IPS DF 4.7 (cell line): Measurements from ENCODE around the gene PGGHG.
"Not testable (repeated sequence)": the region's sequence is repeated elsewhere in the genome, so short reads cannot be mapped to it uniquely, and the experiment has no call there.

Experiments
- DNase-seq: peaks from one replicate; pipeline ENCODE4 v3.0.0-alpha.2; 2013; ENCODE audit warnings: low spot score; ENCODE audit errors: extremely low read depth

The PGGHG gene

DNA sequence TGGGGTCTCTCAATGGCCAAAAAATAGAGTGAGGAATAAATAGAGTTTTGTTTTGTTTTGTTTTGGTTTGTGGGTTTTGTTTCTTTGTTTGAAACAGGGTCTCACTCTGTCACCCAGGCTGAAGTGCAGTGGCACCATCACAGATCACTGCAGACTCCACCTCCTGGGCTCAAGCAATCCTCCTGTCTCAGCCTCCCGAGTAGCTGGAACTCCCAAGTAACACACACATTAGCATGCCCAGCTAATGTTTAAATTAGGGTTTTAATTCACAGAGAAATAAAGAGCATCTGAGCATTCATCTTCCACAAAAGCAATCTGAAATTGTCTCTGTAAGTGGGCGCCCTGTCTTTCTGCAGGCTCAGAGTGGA lies 40.9 kb downstream of the PGGHG start:
- DNase-seq = no peak

DNA sequence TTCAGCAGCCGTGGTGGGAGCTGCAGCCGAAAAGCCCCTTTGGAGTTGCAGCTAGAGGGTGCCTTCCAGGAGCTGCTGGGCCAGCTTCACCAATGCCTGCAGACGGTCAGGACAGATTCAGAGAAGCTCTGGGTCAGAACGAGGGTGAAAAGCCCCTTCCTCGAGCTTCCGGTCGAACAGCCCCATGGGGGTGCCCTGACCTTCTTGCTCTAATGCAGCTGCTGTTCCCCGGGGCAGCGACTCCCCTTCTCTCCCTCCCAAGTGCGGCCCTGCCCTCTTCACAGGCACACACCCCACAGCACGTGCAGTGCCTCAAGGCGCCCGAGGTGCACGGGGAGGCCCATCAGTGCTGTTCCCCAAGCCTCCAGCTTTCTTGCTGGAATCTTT lies 41.4 kb downstream of the PGGHG start:
- no peak for DNase-seq

DNA sequence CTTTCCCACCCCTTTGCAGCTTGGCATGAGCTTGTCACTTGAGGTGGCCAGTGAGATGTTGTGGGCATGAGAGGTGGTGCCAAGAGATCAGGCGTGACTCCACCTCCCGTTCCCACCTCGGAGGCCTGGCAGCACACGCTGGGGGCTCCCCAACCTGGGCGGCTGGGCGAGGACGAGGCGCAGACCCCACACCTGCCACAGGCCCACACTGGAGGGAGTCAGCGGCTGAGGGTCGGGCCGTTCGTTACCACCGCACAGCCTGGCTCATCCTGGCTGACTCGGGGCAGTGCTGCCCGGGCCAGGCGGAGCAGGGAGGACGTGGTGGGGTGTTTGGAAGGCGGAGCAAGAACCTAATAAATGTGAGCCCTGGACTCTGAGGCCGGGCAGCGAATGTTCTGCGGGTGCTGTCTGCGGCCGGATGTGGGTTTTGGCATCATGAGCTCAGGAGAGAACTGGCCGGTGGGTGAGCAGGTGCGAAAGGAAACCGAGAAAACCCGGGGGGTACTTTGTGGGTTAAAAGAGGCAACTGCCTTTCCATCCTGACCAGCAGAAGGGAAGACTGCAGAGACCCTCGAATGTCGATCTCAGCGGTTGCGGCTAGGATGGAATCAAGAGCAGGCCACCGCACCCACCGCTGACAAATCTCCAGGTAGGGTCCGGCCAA lies 41.9 kb downstream of the PGGHG start:
- no peak for DNase-seq

DNA sequence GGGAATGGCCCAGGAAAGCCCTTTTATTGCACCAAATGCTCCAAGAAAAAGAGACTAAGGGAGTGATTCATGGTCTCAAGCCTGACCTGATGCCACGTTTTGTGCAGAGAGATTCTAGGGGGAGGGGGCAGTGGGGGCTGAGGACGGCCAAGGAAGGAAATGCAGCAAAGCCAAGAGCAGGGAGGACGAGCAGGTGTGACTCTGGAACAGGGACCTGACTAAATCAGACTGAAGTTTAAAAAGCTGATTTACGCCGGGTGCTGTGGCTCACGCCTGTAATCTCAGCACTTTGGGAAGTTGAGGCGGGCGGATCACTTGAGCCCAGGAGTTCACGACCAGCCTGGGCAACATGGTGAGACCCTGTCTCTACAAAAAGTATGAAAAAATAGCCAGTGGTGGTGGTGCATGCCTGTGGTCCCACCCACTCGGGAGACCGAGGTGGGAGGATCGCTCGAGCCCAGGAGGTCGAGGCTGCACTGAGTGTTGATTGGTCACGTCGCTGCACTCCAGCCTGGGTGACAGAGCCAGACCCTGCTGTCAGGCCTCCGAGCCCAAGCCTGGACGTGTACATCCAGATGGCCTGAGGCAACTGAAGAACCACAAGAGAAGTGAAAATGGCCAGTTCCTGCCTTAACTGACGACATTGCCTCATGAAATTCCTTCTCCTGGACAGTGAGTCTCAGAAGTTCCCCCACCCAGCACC lies 42.6 kb downstream of the PGGHG start:
- DNase-seq = no peak

DNA sequence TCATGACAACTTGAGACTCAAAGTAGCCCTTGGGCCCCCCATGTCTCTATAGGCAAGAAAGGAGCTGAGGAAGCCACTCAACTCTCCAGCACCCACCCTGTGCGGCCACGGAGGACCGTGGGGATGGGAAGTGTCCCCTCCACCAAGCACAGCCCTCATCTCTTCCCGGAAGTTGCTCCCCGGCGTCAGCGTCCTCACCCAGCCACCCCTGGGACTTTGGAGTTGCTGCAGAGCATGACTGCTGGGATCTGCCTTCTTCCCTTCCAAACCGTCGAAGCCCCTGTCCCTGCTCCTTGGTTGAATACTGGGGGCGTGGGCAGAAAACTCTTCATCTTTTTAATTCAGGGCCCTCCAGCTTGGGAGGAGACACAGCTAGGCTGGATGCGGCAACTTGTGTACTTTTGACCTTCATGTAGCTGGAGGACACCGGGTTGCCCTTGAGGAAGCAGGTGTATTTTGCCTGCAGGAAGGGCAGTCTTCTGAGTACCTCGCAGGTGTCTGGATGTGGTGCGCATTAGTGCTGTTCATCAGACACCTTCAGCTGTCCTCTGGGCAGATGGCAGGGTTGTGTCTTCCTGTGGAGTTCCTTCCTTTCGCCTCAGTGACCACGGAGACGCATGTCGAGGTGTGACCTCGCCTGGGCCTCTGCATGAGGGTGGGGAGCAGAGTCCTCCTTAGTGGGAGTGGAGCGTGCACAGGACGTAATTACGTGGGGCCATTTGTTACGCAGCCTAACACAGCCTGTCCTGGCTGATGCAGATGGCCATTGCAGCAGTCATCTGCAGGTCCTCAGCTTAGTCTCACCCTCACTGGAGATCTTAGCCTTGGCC lies 43.9 kb downstream of the PGGHG start:
- no peak for DNase-seq

DNA sequence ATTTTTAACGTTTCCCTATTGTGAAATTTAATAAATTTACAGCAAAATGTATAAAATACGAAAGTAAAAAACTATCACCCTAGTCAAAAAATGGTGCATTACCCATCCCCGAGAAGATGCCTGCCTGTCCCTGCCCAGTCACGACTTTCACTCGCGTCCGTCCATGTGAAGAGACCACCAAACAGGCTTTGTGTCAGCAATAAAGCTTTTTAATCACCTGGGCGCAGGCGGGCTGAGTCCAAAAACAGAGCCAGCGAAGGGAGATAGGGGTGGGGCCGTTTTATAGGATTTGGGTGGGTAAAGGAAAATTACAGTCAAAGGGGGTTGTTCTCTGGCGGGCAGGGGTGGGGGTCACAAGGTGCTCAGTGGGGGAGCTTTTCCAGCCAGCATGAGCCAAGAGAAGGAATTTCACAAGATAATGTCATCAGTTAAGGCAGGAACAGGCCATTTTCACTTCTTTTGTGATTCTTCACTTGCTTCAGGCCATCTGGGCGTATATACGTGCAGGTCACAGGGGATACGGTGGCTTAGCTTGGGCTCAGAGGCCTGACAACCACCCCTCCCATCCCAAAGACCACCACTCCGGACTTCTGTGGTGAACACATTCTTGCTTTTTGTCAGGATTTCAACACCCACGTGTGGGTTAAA lies 44.8 kb downstream of the PGGHG start:
- not testable (repeated sequence) for DNase-seq

DNA sequence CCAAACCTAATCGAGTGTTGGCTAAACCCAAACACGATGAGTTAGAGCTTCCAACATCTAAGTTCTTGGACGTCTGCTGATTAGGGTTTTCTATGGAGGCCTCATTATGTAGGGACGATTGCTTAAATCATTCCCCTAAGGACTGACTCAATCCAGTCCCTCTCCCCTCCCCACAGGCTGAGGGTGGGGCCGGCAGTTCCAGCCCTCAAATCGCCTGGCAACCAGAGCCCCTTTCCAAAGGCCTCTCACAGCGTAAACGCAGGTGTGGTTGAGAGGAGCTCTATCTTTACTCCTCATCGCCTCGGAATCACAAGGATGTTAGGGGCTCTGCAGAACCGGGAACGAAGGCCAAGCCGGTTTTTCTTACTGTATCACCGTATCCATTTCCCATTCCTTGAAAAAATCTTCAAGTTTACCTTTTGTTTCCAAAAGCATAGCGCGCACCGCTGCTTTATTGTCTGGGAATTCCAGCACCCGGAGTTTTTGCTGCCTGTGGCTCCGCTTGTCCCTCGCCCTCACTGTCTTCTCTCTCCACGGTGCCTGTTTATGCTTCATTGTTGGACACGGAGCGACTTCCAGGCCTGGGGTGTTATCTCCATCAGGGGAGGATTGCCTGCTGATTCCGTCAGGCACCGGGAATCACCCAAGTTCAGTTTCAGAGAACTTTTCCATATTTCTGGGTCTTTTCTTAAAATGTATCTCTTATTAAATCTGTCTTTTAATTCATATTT lies 45.5 kb downstream of the PGGHG start:
- DNase-seq = no peak

DNA sequence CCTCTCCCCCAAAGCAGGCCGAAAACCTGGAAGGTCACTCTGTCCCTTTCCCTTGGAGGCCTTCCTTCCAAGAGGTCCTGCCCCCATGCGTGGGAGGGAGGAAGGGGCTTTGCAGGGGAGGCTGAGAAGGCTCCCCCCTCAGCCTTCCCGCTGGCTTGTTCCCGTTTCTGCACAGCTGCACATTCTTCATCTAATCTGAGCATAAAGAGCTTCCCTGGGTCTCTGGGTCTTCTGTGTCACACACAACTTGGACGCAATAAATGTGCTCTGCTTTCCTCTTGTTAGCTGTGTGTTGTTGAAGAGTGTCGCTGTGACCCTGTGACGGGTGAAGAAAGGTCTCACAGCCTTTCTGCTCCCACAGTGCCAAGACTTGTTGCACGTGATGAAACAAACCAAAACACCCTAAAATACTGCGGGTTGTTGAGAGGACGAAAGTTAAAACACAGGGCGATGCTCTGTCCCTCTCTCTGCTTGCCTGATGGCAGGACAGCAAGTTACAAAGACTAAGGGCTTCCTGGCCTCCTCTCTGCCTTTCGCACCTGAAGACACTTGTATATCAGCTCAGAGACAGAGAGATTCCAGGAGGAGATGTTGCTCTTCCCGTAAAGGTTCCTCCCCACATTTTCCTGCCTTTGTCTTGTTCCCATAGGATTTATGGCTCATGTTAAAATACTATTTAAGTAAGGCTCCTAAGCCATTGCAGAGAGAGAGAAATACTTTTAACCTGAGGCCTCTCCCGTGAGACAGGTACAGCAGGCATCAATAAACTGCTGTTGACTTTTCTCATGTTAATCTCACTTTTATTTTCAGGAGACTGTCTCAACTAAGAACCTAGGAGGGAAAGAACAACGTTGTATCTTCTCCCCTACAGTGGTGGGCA lies 47.1 kb downstream of the PGGHG start:
- DNase-seq = no peak

DNA sequence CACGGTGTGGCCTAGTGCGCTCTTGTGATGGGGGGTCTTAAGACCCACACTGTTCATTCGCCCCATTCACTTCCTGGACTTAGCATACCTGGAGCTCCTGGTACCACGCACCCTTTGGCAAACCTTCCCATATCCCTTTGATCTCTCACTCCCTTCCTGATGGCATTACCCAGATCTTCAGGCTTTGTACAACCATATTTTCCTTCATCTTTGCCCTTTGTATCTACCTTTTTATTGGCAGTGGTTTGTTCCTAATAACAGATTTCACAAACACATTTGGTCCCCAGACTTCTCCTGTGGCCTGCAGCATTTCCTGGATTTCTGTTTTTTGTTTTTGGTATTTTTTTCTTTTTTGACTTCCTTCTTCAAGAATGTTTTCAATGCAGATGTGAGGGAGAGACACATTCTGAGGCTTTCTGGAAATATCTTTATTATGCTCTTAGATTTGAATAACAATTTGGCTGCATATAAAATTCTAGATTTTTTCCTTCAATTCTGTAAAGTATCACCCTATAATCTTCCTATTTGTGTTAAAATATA lies 47.8 kb downstream of the PGGHG start:
- no peak for DNase-seq

DNA sequence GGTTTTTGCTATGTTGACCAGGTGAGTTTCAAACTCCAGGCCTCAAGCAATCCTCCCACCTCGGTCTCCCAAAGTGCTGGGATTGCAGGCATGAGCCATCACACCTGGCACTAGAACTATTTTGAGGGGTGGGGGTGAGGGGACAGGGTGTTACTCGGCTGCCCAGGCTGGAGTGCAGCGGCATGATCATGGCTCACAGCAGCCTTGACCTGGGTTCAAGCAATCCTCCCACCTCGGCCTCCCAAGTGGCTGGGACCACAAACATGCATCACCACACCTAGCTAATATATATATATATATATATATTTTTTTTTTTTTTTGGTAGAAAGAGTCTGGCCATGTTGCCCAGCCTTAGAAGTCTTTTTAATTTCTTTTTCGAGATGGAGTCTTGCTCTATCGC lies 48.8 kb downstream of the PGGHG start:
- DNase-seq = no peak

DNA sequence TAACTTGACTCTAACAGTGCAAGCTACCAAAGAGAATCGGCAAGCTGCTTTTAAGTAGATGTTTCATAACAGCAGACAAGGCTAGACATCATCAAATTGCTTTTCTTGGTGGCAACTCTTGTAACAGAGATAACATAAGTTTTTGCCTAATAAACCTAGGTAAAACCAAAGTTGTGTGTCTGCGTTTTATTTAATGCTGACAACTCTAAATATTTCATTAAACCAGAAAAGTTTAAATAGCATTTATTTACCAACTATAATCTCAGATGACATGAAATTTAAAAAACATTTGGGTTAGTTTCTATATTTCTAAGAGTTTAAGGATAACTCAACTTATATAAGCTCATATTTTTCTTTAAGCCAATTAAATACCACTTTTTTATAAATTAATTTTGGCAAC lies 51.0 kb downstream of the PGGHG start:
- DNase-seq = no peak

DNA sequence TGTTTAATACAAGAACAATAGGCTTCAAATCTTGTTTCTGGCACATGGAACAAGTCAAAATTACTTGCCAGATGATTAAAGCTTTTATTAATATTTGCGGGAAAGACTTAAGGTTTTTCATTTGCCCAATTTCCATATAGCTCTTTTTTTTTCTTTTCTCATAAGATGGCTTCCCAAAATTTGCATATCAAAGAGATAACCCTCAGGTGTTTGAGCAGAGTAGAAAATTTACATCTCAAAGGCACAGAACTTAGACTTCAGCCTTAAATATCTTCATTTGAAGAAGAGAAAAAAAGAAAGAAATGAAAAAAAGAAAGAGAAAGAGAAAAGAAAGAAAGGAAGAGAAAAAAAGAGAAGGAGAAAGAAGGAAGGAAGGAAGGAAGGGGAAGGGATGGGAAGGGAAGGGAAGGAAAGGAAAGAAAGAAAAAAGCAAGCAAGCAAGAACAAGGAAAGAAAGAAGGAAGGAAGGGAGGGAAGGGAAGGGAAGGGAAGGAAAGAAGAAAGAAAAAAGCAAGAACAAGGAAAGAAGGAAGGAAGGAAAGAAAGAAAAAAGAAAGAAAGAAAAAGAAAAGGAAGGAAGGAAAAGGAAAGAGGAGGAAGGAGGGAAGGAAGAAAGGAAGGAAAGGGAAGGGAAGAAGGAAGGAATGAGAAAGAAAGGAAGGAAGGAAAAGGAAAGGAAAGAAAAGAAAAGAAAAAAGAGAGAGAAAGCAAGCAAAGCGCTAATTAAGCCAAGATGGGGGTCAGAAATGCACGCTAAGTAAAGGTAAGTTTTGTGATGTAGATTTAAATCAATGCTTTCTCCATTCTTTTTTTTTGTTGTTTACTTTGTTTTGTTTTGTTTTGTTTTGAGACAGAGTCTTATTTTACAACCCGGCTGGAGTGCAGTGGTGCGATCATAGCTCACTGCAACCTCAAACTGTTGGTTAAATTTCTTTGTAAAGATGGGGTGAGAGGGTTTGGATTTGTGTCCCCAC lies 51.9 kb downstream of the PGGHG start:
- no peak for DNase-seq

DNA sequence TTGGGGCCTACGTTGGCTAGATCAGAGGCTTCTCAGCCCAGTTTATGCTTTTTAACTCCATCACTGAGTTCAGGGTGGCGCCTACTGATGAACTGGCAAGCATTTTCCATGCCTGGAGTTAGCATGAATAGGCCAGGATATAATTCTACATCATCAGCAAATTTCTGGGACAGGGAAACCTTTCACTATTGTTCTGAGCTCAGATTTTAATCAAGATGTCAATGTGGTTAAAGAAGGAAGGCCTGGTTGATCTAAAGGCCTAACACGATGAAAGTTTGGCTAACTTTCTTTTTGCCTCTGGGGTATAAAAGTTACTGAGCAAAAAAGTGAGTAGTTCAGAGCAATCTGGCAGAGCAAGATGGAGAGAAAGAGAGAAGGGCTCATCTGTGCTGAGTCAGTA lies 53.4 kb downstream of the PGGHG start:
- DNase-seq = no peak

DNA sequence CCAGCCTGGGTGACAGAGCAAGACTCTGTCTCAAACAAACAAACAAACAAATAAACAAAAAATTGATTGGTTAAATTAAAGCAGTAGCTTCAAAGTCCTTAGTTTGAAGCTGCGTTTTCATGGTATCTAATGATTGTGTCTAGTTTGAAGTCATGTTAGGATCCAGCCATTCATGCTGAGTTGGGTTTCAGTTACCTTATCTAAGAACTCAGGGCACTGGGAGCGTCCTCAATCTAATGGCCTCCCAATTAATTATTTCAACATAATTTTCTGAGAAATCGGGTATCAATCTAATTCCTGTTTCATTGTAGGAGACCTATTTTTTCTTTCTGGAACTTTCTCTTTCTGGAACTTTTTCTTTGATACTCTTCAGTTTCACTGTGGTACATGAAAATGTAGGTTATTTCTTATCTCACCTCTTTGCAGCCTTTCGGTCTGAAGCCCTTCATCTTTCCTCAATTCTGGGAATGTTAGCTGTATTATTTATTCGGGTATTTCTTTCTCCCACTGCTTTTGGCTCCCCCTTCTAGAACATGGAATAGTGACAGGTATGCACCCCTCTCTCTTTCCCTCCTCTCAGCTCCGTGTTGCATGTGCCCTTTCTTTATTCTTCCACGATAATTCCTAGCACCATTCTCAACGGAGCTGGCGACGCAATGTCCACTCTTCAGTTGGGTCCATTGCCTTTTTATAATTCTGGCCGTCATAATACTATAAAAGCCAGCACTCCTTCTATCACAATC lies 56.1 kb downstream of the PGGHG start:
- no peak for DNase-seq
